OCI-LY7 (cell line): ENCODE data around the gene FRMPD4.

ENCODE experiments used
- CTCF ChIP-seq: fragments of 200-600 bp; sonication (generic); conservative IDR thresholded peaks from 2 replicates; pipeline ENCODE4 v1.5.1; 2014; ENCODE audit warnings: mild to moderate bottlenecking, antibody characterized with exemption, low read length, moderate library complexity, mixed read lengths
- EZH2phosphoT487 ChIP-seq: fragments of 200-600 bp; sonication (generic); IDR thresholded peaks from 2 replicates; pipeline ENCODE4 v1.6.1; 2018; ENCODE audit warnings: low read depth, borderline replicate concordance, mild to moderate bottlenecking, mixed run types, antibody characterized with exemption, low read length, moderate library complexity, mixed read lengths

- TF ChIP-seq CTCF (no peak), EZH2phosphoT487 (no peak)
Measured at GRCh38 chrX:12615061-12615460, 476.8 kb downstream of the FRMPD4 start.
